Lung (tissue), 12 donors: Measurements from ENCODE around the gene SAMD3. TPM values are rescaled to one million over a fixed set of nuclear protein-coding genes. Genes with fewer than 3 reads are reported as not detected.

Experiments used
- ATAC-seq: fragments of 200-7000 bp; cut with Tn5 transposase; one replicate; pipeline ENCODE4 v1.9.1; 2020; ENCODE audit warnings: moderate number of reproducible peaks; ENCODE audit not compliant: insufficient read depth, low FRiP score
- DNase-seq, 3 donors: peaks; one replicate each; pipeline ENCODE4 v3.0.0-alpha.2; 2013 to 2017
- H3K27ac ChIP-seq, 2 donors: one replicate each; pipeline ENCODE4 v1.5.1; 2013; ENCODE audit warnings: mild to moderate bottlenecking in 2 of 2, moderate library complexity in 2 of 2, control low read depth in 1 of 2, inconsistent platforms in 1 of 2, low read depth in 1 of 2, low read length in 1 of 2
- H3K27me3 ChIP-seq, 3 donors: one replicate each; pipeline ENCODE4 v1.5.1; 2013; ENCODE audit warnings: low read length in 2 of 3; ENCODE audit not compliant: control insufficient read depth in 3 of 3, insufficient read depth in 3 of 3
- H3K36me3 ChIP-seq, 4 donors: one replicate each; pipeline ENCODE4 v1.5.1; 2013; ENCODE audit warnings: low read length in 4 of 4, mild to moderate bottlenecking in 1 of 4, moderate library complexity in 1 of 4; ENCODE audit not compliant: control insufficient read depth in 4 of 4, insufficient read depth in 4 of 4
- H3K4me1 ChIP-seq, 5 donors: one replicate each; pipeline ENCODE4 v1.5.1; 2013; ENCODE audit warnings: low read length in 5 of 5, mild to moderate bottlenecking in 2 of 5, moderate library complexity in 1 of 5; ENCODE audit not compliant: control insufficient read depth in 5 of 5, insufficient read depth in 5 of 5
- H3K4me3 ChIP-seq: one replicate; pipeline ENCODE4 v1.5.1; 2013; ENCODE audit warnings: mild to moderate bottlenecking, control low read depth, moderate library complexity
- H3K9ac ChIP-seq, 2 donors: one replicate each; pipeline ENCODE4 v1.5.1; 2013; ENCODE audit warnings: low read length in 2 of 2, control low read depth in 1 of 2; ENCODE audit not compliant: insufficient read depth in 1 of 2
- H3K9me3 ChIP-seq, 4 donors: one replicate each; pipeline ENCODE4 v1.5.1; 2013; ENCODE audit warnings: low read length in 3 of 4, mild to moderate bottlenecking in 1 of 4, moderate library complexity in 1 of 4; ENCODE audit not compliant: control insufficient read depth in 4 of 4, insufficient read depth in 3 of 4
- CTCF ChIP-seq: IDR thresholded peaks from 2 replicates; pipeline ENCODE4 v1.5.1; 2012; ENCODE audit warnings: mild to moderate bottlenecking; ENCODE audit errors: control extremely low read depth, extremely low read depth
- WGBS, 2 donors: extraction: QIAGEN DNeasy Blood & Tissue Kit; methylation state at CpG; one replicate each; pipeline ENCODE4 v1.1.7; 2013; 5-methylcytosine and 5-hydroxymethylcytosine counted together
- polyA plus RNA-seq, 2 donors: library from polyadenylated mRNA; stranded (reverse); fragments of 200-250 nt; gene quantifications; one replicate each; pipeline ENCODE4 v1.2.1, GENCODE V29; 2013
- total RNA-seq, 2 donors: library from RNA; depleted of rRNA in 1 of 2; stranded (reverse); fragments of >200 nt in 1 of 2; gene quantifications; one replicate each; pipeline ENCODE4 v1.2.1, GENCODE V29; 2014 to 2021
- donor health status: control.
- donor health status: control.
- donor health status: Bipolar disorder and iron deficiency.
- donor health status: healthy.
- donor health status: DM: yes; HTN: yes; CAD: no.

SAMD3 gene
- total and polyA plus RNA-seq, 4 donors: 0.71 to 5.9 (median 2.0) TPM

DNA sequence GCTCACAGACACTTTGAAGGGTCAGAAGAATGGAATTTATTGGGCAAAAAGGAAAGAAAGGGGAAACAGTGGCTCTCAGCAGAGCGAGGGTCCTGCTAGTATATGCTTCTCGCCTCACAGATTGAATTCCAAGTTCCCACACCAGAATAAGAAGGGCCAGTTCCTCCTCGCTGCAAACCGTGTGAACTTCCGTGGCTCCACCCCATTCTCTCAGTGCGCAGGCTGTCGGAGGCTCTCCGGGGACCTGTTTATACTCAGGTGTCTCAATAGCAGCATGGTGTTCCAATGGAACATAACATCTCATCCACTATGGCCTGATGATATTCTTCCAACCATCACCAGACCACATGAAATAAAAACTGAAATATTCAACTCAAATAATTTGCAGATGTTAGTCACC is 4.6 kb downstream of the SAMD3 start:
- Histone ChIP-seq H3K9ac (no peak overlapping the region), H3K36me3 (no peaks in the 10 kb centered on the region), H3K27me3 (peaks cover 0 to 2% (median 0%) of the 10 kb centered on the region in 3 donors), H3K4me3 (no peak overlapping the region), H3K27ac (no peak overlapping the region), H3K9me3 (no peaks in the 10 kb centered on the region), H3K4me1 (no peaks in the 10 kb centered on the region)
- no peak for TF ChIP-seq CTCF
- DNase-seq: no peak
- 81 to 89% methylated on average over 8 of the region's 8 CpGs for WGBS, 2 donors
- no peak for ATAC-seq

- Histone ChIP-seq H3K4me3 (no peak overlapping the region), H3K27me3 (peaks cover 0 to 2% (median 0%) of the 10 kb centered on the region in 3 donors), H3K9ac (no peak overlapping the region), H3K4me1 (no peaks in the 10 kb centered on the region), H3K36me3 (no peaks in the 10 kb centered on the region), H3K27ac (no peak overlapping the region), H3K9me3 (no peaks in the 10 kb centered on the region)
- WGBS, 2 donors: 70 to 78% methylated on average over 4 of the region's 4 CpGs
- no peak for TF ChIP-seq CTCF
- ATAC-seq (no peak), DNase-seq (no peak)
Observed at GRCh38 chr6:130216620-130217019, 6.1 kb downstream of the SAMD3 start.

GRCh38 chr6:130215526-130215925 is 7.2 kb downstream of the SAMD3 start:
- Histone ChIP-seq H3K4me3 (no peak overlapping the region), H3K27me3 (peaks cover 0 to 2% (median 0%) of the 10 kb centered on the region in 3 donors), H3K36me3 (no peaks in the 10 kb centered on the region), H3K27ac (no peak overlapping the region), H3K4me1 (no peaks in the 10 kb centered on the region), H3K9ac (no peak overlapping the region), H3K9me3 (no peaks in the 10 kb centered on the region)
- 21 to 23% methylated on average over 1 of the region's 1 CpG for WGBS, 2 donors
- ATAC-seq: no peak
- TF ChIP-seq CTCF: no peak
- DNase-seq: no peak

- 26 to 35% methylated on average over 2 of the region's 2 CpGs for WGBS, 2 donors
- no peak for ATAC-seq
- Histone ChIP-seq H3K9ac (no peak overlapping the region), H3K27ac (no peak overlapping the region), H3K9me3 (no peaks in the 10 kb centered on the region), H3K36me3 (no peaks in the 10 kb centered on the region), H3K4me1 (no peaks in the 10 kb centered on the region), H3K27me3 (no peaks in the 10 kb centered on the region), H3K4me3 (no peak overlapping the region)
- no peak for DNase-seq
- no peak for TF ChIP-seq CTCF
Observed at GRCh38 chr6:130212215-130212874, 10.4 kb downstream of the SAMD3 start.
